Tibial nerve (tissue), 4 donors: ENCODE measurements around the gene DDX39A.

ENCODE experiments used
- CTCF ChIP-seq, 5 experiments: fragments of 200-600 bp in 3 of 5; fragments of 450-650 bp in 2 of 5; sonication (generic) in 3 of 5; IDR thresholded peaks; one replicate each; pipeline ENCODE4 v1.5.1; 2016 to 2019; ENCODE audit warnings: antibody characterized with exemption in 5 of 5, mild to moderate bottlenecking in 3 of 5, moderate library complexity in 2 of 5
- EP300 ChIP-seq, 2 donors: sonication (generic); formaldehyde crosslinking; IDR thresholded peaks; one replicate each; pipeline ENCODE4 v1.6.1; 2017; ENCODE audit warnings: antibody characterized with exemption in 2 of 2, mild to moderate bottlenecking in 1 of 2
- POLR2A ChIP-seq, 2 donors: fragments of 450-650 bp; IDR thresholded peaks; one replicate each; pipeline ENCODE4 v1.6.1; 2017; ENCODE audit warnings: antibody characterized with exemption in 2 of 2, mild to moderate bottlenecking in 2 of 2, moderate library complexity in 2 of 2

DNA sequence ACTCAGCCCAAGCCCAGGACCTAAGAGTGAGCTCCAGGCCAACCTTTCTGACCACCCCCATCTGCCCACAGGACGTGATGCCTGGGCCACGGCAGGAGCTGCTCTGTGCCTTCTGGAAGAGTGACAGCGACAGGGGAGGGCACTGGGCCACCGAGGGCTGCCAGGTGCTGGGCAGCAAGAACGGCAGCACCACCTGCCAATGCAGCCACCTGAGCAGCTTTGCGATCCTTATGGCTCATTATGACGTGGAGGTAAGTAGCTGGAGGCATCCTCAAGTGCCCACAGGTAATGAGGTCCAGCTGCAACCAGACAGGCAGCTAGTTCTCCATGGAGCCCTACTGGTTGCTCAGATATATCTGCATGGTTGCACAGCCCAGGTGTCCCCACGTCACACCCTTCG, 14.8 kb downstream of the DDX39A start:
- TF ChIP-seq CTCF (IDR thresholded peaks at IDR 0.05) (no peak), EP300 (IDR thresholded peaks at IDR 0.05) (no peak), POLR2A (IDR thresholded peaks at IDR 0.05) (no peak)
